KMS-11 (cell line): ENCODE data around the gene COX10.

Source experiments
- H2AFZ ChIP-seq: fragments of 200-600 bp; sonication (generic); 2 replicates; pipeline ENCODE4 v1.6.1; 2016; ENCODE audit warnings: antibody characterized with exemption, mixed run types, low read depth
- H3K27ac ChIP-seq: fragments of 200-600 bp; sonication (generic); 2 replicates; pipeline ENCODE4 v1.6.1; 2016; ENCODE audit warnings: mild to moderate bottlenecking, mixed run types
- H3K27me3 ChIP-seq: fragments of 200-600 bp; sonication (generic); 2 replicates; pipeline ENCODE4 v1.6.1; 2017; ENCODE audit warnings: mild to moderate bottlenecking, low read depth, mixed run types, moderate library complexity; ENCODE audit not compliant: insufficient read depth
- H3K36me3 ChIP-seq: fragments of 200-600 bp; sonication (generic); 2 replicates; pipeline ENCODE4 v1.6.1; 2017; ENCODE audit warnings: mild to moderate bottlenecking, mixed run types; ENCODE audit not compliant: insufficient read depth
- H3K4me1 ChIP-seq: fragments of 200-600 bp; sonication (generic); 2 replicates; pipeline ENCODE4 v1.6.1; 2016; ENCODE audit warnings: mild to moderate bottlenecking, low read depth, mixed run types; ENCODE audit not compliant: poor library complexity, severe bottlenecking
- H3K4me2 ChIP-seq: fragments of 200-600 bp; sonication (generic); 2 replicates; pipeline ENCODE4 v1.7.0; 2016; ENCODE audit warnings: mild to moderate bottlenecking, mixed run types
- H3K4me3 ChIP-seq: fragments of 200-600 bp; sonication (generic); IDR thresholded peaks from 2 replicates; pipeline ENCODE4 v1.6.1; 2017; ENCODE audit warnings: low read depth, low read length, mixed read lengths; ENCODE audit not compliant: insufficient read depth
- H3K79me2 ChIP-seq: fragments of 200-600 bp; sonication (generic); 2 replicates; pipeline ENCODE4 v1.6.1; 2016; ENCODE audit warnings: low read depth, mixed run types; ENCODE audit not compliant: insufficient read depth
- H3K9ac ChIP-seq: fragments of 200-600 bp; sonication (generic); 2 replicates; pipeline ENCODE4 v1.6.1; 2016; ENCODE audit warnings: mild to moderate bottlenecking, mixed run types
- H4K20me1 ChIP-seq: fragments of 200-600 bp; sonication (generic); 2 replicates; pipeline ENCODE4 v1.6.1; 2016; ENCODE audit warnings: mild to moderate bottlenecking, mixed run types; ENCODE audit not compliant: insufficient read depth
- CTCF ChIP-seq: fragments of 200-600 bp; sonication (generic); conservative IDR thresholded peaks from 2 replicates; pipeline ENCODE4 v1.6.1; 2017; ENCODE audit warnings: low read depth, mild to moderate bottlenecking, antibody characterized with exemption, low read length, moderate library complexity, mixed read lengths

The COX10 gene

DNA sequence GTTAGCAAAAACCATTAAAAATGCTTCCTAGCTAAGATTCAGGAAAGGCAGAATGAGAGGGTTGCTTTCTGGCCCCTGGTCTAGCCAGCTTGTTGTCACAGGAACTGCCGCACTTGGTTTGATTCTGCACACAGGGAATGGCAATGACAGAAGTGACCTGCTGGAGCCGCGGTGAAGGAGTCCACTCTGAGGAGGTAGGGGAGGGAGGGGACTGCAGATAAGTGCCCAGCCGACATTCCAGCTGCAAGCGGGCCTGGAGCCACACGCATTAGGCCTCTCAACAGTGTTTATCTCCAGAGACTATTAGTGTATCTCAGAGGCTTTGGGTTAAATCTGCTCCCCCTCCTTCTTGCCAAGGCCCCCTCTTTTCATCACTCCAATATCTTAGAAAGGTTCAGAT, 128.7 kb downstream of the COX10 start:
- no peak overlapping the region for H3K4me3 ChIP-seq
- no peak overlapping the region for H3K27ac ChIP-seq
- H4K20me1 ChIP-seq, result no peaks in the 10 kb centered on the region
- H3K4me2 ChIP-seq, result no peak overlapping the region
- no peaks in the 10 kb centered on the region for H3K27me3 ChIP-seq
- no peaks in the 10 kb centered on the region for H3K79me2 ChIP-seq
- TF ChIP-seq CTCF, result no peak
- H3K9ac ChIP-seq, result no peak overlapping the region
- H2AFZ ChIP-seq, result no peak overlapping the region
- no peaks in the 10 kb centered on the region for H3K36me3 ChIP-seq
- H3K4me1 ChIP-seq, result no peaks in the 10 kb centered on the region

GRCh38 chr17:14198575-14198974, 129.3 kb downstream of the COX10 start:
- Histone ChIP-seq H2AFZ (no peak overlapping the region), H3K4me2 (no peak overlapping the region), H3K79me2 (no peaks in the 10 kb centered on the region), H4K20me1 (no peaks in the 10 kb centered on the region), H3K27me3 (no peaks in the 10 kb centered on the region), H3K27ac (no peak overlapping the region), H3K4me3 (no peak overlapping the region), H3K36me3 (no peaks in the 10 kb centered on the region), H3K9ac (no peak overlapping the region), H3K4me1 (no peaks in the 10 kb centered on the region)
- no peak for TF ChIP-seq CTCF

GRCh38 chr17:14199601-14200000, 130.3 kb downstream of the COX10 start:
- no peak for TF ChIP-seq CTCF
- Histone ChIP-seq H3K27ac (no peak overlapping the region), H4K20me1 (no peaks in the 10 kb centered on the region)

DNA sequence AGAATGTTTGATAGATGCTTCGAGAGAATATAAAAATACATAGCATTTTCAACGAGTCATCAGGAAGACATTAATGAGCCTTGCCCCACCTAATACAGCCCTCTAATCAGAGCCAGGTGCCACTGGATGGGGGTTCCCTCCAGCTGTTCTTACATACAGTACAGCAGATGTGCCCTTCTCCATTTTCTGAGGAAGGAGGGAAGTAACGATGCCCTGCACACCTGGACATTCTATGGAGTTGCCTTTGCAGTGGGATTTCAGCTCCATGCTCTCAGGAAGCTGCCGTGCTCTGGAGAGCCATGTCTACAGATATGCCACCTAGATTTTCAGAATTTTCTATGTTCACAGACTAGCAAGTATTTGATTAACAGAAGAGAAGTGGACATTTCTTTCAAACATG, 131.1 kb downstream of the COX10 start:
- H3K4me1 ChIP-seq, result no peaks in the 10 kb centered on the region
- no peaks in the 10 kb centered on the region for H3K36me3 ChIP-seq
- H3K9ac ChIP-seq, result no peak overlapping the region
- H3K4me2 ChIP-seq, result no peak overlapping the region
- H3K27ac ChIP-seq, result no peak overlapping the region
- no peak for TF ChIP-seq CTCF
- no peaks in the 10 kb centered on the region for H4K20me1 ChIP-seq
- no peak overlapping the region for H3K4me3 ChIP-seq
- H2AFZ ChIP-seq, result no peak overlapping the region
- H3K79me2 ChIP-seq, result no peaks in the 10 kb centered on the region
- H3K27me3 ChIP-seq, result no peaks in the 10 kb centered on the region

More at GRCh38 chr17:14199601-14200000, 130.3 kb downstream of the COX10 start:
- H3K4me1 ChIP-seq, result no peaks in the 10 kb centered on the region
- H3K4me3 ChIP-seq, result no peak overlapping the region
- H3K36me3 ChIP-seq, result no peaks in the 10 kb centered on the region
- H3K27me3 ChIP-seq, result no peaks in the 10 kb centered on the region
- no peak overlapping the region for H3K4me2 ChIP-seq
- no peaks in the 10 kb centered on the region for H3K79me2 ChIP-seq
- H2AFZ ChIP-seq, result no peak overlapping the region
- no peak overlapping the region for H3K9ac ChIP-seq
